Duodenal mucosa (tissue), 2 donors: ENCODE measurements around the gene PNMA8C.
"Not testable (repeated sequence)": the region's sequence is repeated elsewhere in the genome, so short reads cannot be mapped to it uniquely, and the experiment has no call there.

Source experiments
- H3K27ac ChIP-seq: one replicate; pipeline ENCODE4 v1.7.0; 2013; ENCODE audit warnings: low read depth, low read length
- H3K27me3 ChIP-seq, 2 donors: one replicate each; pipeline ENCODE4 v1.7.0; 2013; ENCODE audit warnings: low read length in 2 of 2, control low read depth in 1 of 2; ENCODE audit not compliant: insufficient read depth in 2 of 2, control insufficient read depth in 1 of 2
- H3K36me3 ChIP-seq, 2 donors: one replicate each; pipeline ENCODE4 v1.7.0; 2013; ENCODE audit warnings: low read length in 2 of 2, control low read depth in 1 of 2; ENCODE audit not compliant: insufficient read depth in 2 of 2, control insufficient read depth in 1 of 2
- H3K4me1 ChIP-seq, 2 donors: one replicate each; pipeline ENCODE4 v1.7.0; 2013; ENCODE audit warnings: low read length in 2 of 2, control low read depth in 1 of 2; ENCODE audit not compliant: insufficient read depth in 2 of 2, control insufficient read depth in 1 of 2
- H3K4me3 ChIP-seq, 2 donors: one replicate each; pipeline ENCODE4 v1.7.0; 2013; ENCODE audit warnings: low read length in 2 of 2, low read depth in 1 of 2
- H3K9ac ChIP-seq, 2 donors: one replicate each; pipeline ENCODE4 v1.7.0; 2013; ENCODE audit warnings: low read length in 2 of 2, low read depth in 1 of 2
- H3K9me3 ChIP-seq, 2 donors: one replicate each; pipeline ENCODE4 v1.7.0; 2013; ENCODE audit warnings: low read length in 2 of 2, control low read depth in 1 of 2; ENCODE audit not compliant: control insufficient read depth in 1 of 2

PNMA8C gene

DNA sequence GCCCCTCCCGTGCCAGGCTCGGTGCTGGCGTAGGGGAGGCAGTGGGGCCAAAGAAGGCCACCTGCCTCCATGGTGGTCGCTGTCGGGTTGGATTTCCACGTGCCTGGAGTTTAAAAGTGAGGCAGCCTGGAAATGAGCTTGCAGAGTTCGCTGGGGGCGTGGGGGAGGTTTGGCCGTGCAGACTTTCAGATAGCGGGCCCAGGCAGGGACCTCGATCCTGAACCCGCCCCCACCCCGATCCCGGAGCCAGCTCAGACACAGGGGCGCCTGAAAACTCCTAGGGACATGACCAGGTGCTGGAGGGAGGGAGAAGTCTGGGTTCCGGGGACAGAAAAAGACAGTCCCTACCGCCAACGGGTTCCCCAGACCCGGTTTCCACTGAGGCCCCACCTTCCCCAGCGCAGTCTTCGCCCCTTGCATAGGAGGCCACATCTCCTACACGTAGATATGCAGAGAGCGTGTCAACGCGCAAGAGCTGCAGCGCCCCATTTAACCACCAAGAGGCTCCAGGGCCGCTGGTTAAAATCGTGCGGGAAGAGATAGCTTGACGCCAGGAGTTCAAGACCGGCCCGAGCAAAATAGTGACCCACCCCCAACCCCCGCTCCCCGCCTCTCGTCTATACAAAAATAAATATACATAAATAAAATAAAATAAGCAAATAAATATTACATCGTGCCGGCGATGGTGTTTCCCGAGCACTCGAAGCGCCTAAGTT, 23.8 kb downstream of the PNMA8C start:
- Histone ChIP-seq H3K9ac (peak overlapping the region; percentile 64 to 73), H3K27ac (no peak overlapping the region), H3K4me3 (peak overlapping the region; percentile 74 to 84), H3K27me3 (peaks cover 17 to 22% of the 10 kb centered on the region in 2 donors), H3K36me3 (no peaks in the 10 kb centered on the region), H3K9me3 (no peaks in the 10 kb centered on the region), H3K4me1 (peaks cover 0 to 9% of the 10 kb centered on the region in 2 donors)

DNA sequence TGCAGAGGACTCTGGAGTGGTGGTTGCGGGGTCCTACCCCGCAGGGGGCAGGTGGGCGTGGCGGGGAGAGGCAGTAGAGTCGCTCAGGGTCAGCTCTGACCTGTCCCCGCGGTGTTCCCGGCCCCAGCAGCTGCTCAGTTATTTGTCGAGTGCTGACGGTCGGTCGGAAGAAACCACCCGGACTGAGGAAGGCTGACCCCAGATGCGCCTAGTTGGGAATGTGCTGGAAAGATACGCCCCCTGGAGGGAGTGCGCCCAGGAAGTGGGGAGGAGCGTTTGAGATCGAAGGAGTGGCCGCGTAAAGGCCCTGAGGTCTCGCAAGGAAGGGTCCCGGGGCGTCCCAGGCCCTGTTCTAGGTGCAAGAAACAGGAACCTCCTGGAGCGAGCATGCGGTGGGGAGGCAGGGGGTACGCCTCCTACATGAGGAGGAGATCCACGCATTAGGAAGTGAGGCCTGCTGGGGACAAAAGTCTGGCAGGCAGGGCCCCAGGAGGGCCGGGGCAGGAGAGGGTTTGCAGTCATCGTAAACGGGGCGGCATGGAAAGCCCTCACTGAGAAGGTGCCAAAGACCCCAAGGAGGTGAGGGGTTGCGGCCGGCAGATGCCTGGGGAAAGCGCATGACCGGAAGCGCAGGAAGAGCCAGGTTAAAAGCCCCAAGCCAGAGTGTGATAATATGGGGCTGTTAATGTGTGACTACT, 24.5 kb downstream of the PNMA8C start:
- Histone ChIP-seq H3K36me3 (no peaks in the 10 kb centered on the region), H3K9ac (peak overlapping the region; percentile 64 to 73), H3K4me1 (peaks cover 0 to 9% of the 10 kb centered on the region in 2 donors), H3K27me3 (peaks cover 17 to 22% of the 10 kb centered on the region in 2 donors), H3K9me3 (no peaks in the 10 kb centered on the region), H3K4me3 (peak overlapping the region; percentile 74 to 84), H3K27ac (peak overlapping the region; percentile 10)

- Histone ChIP-seq H3K27ac (no peak overlapping the region), H3K27me3 (peaks cover 8 to 12% of the 10 kb centered on the region in 2 donors), H3K9ac (no peak overlapping the region), H3K4me1 (peaks cover 0 to 9% of the 10 kb centered on the region in 2 donors), H3K4me3 (no peak overlapping the region), H3K36me3 (no peaks in the 10 kb centered on the region), H3K9me3 (no peaks in the 10 kb centered on the region)
These were observed 26.0 kb downstream of the PNMA8C start for GRCh38 chr19:46402725-46403124.

- H3K36me3 ChIP-seq, H3K4me1 ChIP-seq, H3K9ac ChIP-seq, H3K27me3 ChIP-seq, H3K9me3 ChIP-seq, H3K4me3 ChIP-seq, H3K27ac ChIP-seq: not testable (repeated sequence)
These were observed 30.8 kb downstream of the PNMA8C start for GRCh38 chr19:46397801-46398479.

DNA sequence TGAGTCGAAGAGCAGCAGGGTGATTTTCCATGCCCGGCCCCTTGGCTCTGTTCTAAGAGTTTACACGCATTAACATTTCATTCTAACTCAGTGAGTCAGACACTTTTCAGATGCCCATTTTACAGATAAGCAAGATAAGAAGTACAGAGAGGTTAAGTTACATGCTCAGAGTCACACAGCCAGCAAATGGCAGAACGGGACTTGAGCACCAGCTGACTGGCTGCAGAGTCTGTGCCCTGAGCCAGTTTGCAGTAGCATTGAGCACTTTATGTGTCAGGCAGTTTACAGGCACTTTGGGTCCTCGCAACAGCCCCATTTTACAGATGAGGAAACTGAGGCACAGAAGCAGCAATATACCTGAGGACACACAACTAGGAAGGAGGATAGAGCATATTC, 34.3 kb downstream of the PNMA8C start:
- no peak overlapping the region for H3K9ac ChIP-seq
- H3K27ac ChIP-seq = no peak overlapping the region
- H3K9me3 ChIP-seq = no peaks in the 10 kb centered on the region
- H3K36me3 ChIP-seq = peaks cover 2 to 22% of the 10 kb centered on the region in 2 donors
- H3K4me3 ChIP-seq = no peak overlapping the region
- H3K4me1 ChIP-seq = peaks cover 0 to 3% of the 10 kb centered on the region in 2 donors
- H3K27me3 ChIP-seq = no peaks in the 10 kb centered on the region

DNA sequence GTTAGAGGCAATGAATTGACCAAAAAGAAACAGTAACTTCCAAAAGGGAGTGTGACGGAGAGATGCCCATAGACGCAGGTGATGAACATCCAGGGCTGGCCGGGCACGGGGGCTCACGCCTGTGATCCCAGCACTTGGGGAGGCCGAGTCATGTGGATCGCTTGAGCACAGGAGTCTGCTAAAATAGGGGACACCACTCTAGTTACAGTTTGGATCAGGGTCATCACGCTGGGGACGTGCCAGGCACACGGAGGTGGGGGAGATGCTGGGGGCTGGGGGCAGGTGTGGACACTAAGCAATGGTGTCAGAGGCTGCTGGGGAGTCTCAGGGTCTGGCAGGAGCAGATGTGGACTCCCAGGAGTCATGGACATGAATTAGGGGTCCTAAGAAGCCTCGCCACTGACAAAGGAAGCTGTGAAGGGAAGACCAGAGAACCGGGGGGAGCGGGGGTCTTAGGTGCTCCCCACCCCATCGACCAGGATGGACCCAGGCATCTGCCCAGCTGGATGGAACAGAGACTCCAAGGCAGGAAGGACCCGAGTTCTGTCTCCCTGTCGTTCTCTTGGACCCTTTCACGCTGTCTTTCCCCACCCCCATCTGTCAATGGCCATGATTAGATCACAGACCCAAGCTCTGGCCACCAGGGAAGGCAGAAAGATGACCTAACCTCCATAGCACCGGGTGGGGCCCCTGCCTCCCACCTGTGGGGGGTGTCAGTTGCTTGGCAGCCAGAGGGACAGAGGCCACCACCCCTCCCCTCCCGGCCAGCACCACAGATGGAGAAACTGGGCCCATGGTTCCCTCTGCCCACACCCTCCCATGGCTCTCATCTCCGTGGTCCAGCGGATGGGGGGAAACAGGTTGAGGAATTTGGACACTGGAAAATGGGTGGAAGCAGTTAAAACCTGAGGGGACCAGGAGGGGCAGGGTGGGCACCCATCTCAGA, 35.0 kb downstream of the PNMA8C start:
- Histone ChIP-seq H3K27me3 (no peaks in the 10 kb centered on the region), H3K27ac (no peak overlapping the region), H3K4me1 (peaks cover 0 to 3% of the 10 kb centered on the region in 2 donors), H3K4me3 (no peak overlapping the region), H3K9me3 (no peaks in the 10 kb centered on the region), H3K9ac (no peak overlapping the region), H3K36me3 (peaks cover 7 to 29% of the 10 kb centered on the region in 2 donors)

- H3K9ac ChIP-seq = no peak overlapping the region
- no peak overlapping the region for H3K27ac ChIP-seq
- H3K27me3 ChIP-seq = no peaks in the 10 kb centered on the region
- H3K36me3 ChIP-seq = peaks cover 13 to 38% of the 10 kb centered on the region in 2 donors
- no peak overlapping the region for H3K4me3 ChIP-seq
- no peaks in the 10 kb centered on the region for H3K9me3 ChIP-seq
- peaks cover 0 to 3% of the 10 kb centered on the region in 2 donors for H3K4me1 ChIP-seq
These were observed 35.9 kb downstream of the PNMA8C start for GRCh38 chr19:46392837-46393236.

GRCh38 chr19:46392252-46392801, 36.4 kb downstream of the PNMA8C start:
- peaks cover 17 to 43% of the 10 kb centered on the region in 2 donors for H3K36me3 ChIP-seq
- no peak overlapping the region for H3K9ac ChIP-seq
- H3K9me3 ChIP-seq = no peaks in the 10 kb centered on the region
- no peak overlapping the region for H3K4me3 ChIP-seq
- H3K27ac ChIP-seq = no peak overlapping the region
- H3K27me3 ChIP-seq = no peaks in the 10 kb centered on the region
- peaks cover 0 to 3% of the 10 kb centered on the region in 2 donors for H3K4me1 ChIP-seq
